ENCODE results near the gene EPS8L2.

EPS8L2 gene

DNA sequence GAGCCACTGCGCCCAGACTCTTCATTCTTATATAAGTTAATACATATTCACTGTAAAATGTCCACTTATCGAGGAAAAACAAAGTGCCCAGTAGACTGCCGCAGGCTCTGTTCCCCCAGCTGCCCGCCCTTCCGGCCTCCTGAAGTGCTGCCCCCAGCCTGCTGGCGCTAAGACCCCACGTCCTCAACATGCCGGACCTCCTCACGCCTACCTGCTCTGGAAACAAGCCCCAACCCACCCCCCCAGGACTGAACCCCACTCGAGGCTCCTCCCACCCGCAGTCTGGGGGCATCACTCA is 70.2 kb downstream of the EPS8L2 start (continued):
- no peak for TF ChIP-seq ZNF114 (tag by site-specific recombination; IDR thresholded peaks at IDR 0.05)
- no peak for TF ChIP-seq MZF1 (tag by site-specific recombination; IDR thresholded peaks at IDR 0.05; ENCODE audit: borderline replicate concordance)
- TF ChIP-seq ZNF416 (tag by site-specific recombination; IDR thresholded peaks at IDR 0.05), result no peak
- TF ChIP-seq SP2 (tag by site-specific recombination; IDR thresholded peaks at IDR 0.05), result 0 out of 2 replicates have a peak, but pooled peaks have one; percentile 17
- TF ChIP-seq, protein P1, sequence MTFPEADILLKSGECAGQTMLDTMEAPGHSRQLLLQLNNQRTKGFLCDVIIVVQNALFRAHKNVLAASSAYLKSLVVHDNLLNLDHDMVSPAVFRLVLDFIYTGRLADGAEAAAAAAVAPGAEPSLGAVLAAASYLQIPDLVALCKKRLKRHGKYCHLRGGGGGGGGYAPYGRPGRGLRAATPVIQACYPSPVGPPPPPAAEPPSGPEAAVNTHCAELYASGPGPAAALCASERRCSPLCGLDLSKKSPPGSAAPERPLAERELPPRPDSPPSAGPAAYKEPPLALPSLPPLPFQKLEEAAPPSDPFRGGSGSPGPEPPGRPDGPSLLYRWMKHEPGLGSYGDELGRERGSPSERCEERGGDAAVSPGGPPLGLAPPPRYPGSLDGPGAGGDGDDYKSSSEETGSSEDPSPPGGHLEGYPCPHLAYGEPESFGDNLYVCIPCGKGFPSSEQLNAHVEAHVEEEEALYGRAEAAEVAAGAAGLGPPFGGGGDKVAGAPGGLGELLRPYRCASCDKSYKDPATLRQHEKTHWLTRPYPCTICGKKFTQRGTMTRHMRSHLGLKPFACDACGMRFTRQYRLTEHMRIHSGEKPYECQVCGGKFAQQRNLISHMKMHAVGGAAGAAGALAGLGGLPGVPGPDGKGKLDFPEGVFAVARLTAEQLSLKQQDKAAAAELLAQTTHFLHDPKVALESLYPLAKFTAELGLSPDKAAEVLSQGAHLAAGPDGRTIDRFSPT (tag by site-specific recombination; IDR thresholded peaks at IDR 0.05), result no peak
- no peak for TF ChIP-seq ZNF202 (tag by site-specific recombination; IDR thresholded peaks at IDR 0.05; ENCODE audit: borderline replicate concordance)
- TF ChIP-seq, protein P2, sequence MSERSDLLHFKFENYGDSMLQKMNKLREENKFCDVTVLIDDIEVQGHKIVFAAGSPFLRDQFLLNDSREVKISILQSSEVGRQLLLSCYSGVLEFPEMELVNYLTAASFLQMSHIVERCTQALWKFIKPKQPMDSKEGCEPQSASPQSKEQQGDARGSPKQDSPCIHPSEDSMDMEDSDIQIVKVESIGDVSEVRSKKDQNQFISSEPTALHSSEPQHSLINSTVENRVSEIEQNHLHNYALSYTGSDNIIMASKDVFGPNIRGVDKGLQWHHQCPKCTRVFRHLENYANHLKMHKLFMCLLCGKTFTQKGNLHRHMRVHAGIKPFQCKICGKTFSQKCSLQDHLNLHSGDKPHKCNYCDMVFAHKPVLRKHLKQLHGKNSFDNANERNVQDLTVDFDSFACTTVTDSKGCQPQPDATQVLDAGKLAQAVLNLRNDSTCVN (tag by site-specific recombination; optimal IDR thresholded peaks at IDR 0.05), result no peak

DNA sequence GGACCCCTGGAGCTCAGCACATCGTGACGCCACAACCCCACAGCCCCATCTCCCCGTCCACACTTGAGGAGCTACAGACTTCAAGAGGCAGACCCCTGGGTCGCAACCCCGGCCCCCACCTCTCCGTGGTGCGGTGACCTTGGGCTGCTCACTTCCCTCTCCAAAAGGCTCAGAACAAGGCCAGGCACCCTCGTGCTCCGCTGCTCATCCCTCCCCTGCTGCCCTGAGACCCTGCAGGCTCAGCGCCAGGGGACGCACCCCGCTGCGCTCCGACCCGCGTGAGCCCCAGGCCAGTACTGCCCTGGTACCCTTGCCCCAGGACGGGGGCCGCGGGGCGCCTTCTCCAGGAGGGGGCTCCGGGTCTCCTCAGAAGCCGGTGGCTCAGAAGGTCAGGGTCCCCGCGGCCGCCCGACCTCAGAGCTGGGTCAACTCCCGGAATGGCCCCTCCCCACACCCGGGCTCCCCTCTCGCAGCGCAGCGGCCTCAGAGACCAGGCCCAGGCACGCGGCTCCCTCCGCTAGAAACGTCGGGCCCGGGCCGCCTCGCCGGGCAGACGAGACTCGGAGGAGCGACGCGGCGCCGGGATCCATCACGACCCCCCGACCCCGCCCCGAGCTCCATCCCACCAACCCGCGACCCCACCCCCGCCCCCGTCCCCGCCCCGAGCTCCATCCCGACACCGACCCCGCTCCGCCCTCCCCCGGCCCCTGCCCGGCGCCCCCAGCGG is 70.7 kb downstream of the EPS8L2 start:
- no peaks in the 10 kb centered on the region; the same call in 1 of the 2 replicates for H3K4me1 ChIP-seq (ENCODE audit: control insufficient read depth, insufficient read depth, low read length)
- POLR2A ChIA-PET, result interaction anchor here (0.5 to 2.3 kb wide), 15 partner anchors 9 to 241 kb away, joined by 3 to 13 read pairs (median 5); partner anchors contain the start of genes CEND1, HRAS, PNPLA2 and RPLP2
- CTCF ChIA-PET, result interaction anchor here (0.8 kb wide), 1 partner anchor 11 kb away, joined by 3 read pairs; no protein-coding TSS in a partner anchor
- H3K27ac ChIP-seq (ENCODE audit: extremely low read depth, low read depth, low read length), result peak overlapping the region; percentile 80; the same call in 1 of the 2 replicates
- peak overlapping the region; percentile 88 for H3K4me3 ChIP-seq (ENCODE audit: low read depth, low read length)
- H3K9me3 ChIP-seq (ENCODE audit: control insufficient read depth, insufficient read depth, low read depth, low read length), result no peaks in the 10 kb centered on the region
- peaks cover 0 to 61% of the 10 kb centered on the region in 2 experiments; a peak in 2 of 3 replicates for H3K36me3 ChIP-seq (ENCODE audit: control insufficient read depth in 2 of 2, insufficient read depth in 1 of 2, low read length in 2 of 2)
- TF ChIP-seq, protein P3, sequence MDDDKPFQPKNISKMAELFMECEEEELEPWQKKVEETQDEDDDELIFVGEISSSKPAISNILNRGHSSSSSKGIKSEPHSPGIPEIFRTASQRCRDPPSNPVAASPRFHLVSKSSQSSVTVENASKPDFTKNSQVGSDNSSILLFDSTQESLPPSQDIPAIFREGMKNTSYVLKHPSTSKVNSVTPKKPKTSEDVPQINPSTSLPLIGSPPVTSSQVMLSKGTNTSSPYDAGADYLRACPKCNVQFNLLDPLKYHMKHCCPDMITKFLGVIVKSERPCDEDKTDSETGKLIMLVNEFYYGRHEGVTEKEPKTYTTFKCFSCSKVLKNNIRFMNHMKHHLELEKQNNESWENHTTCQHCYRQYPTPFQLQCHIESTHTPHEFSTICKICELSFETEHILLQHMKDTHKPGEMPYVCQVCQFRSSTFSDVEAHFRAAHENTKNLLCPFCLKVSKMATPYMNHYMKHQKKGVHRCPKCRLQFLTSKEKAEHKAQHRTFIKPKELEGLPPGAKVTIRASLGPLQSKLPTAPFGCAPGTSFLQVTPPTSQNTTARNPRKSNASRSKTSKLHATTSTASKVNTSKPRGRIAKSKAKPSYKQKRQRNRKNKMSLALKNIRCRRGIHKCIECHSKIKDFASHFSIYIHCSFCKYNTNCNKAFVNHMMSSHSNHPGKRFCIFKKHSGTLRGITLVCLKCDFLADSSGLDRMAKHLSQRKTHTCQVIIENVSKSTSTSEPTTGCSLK (tag by site-specific recombination; IDR thresholded peaks at IDR 0.05), result no peak
- TF ChIP-seq, protein P4, sequence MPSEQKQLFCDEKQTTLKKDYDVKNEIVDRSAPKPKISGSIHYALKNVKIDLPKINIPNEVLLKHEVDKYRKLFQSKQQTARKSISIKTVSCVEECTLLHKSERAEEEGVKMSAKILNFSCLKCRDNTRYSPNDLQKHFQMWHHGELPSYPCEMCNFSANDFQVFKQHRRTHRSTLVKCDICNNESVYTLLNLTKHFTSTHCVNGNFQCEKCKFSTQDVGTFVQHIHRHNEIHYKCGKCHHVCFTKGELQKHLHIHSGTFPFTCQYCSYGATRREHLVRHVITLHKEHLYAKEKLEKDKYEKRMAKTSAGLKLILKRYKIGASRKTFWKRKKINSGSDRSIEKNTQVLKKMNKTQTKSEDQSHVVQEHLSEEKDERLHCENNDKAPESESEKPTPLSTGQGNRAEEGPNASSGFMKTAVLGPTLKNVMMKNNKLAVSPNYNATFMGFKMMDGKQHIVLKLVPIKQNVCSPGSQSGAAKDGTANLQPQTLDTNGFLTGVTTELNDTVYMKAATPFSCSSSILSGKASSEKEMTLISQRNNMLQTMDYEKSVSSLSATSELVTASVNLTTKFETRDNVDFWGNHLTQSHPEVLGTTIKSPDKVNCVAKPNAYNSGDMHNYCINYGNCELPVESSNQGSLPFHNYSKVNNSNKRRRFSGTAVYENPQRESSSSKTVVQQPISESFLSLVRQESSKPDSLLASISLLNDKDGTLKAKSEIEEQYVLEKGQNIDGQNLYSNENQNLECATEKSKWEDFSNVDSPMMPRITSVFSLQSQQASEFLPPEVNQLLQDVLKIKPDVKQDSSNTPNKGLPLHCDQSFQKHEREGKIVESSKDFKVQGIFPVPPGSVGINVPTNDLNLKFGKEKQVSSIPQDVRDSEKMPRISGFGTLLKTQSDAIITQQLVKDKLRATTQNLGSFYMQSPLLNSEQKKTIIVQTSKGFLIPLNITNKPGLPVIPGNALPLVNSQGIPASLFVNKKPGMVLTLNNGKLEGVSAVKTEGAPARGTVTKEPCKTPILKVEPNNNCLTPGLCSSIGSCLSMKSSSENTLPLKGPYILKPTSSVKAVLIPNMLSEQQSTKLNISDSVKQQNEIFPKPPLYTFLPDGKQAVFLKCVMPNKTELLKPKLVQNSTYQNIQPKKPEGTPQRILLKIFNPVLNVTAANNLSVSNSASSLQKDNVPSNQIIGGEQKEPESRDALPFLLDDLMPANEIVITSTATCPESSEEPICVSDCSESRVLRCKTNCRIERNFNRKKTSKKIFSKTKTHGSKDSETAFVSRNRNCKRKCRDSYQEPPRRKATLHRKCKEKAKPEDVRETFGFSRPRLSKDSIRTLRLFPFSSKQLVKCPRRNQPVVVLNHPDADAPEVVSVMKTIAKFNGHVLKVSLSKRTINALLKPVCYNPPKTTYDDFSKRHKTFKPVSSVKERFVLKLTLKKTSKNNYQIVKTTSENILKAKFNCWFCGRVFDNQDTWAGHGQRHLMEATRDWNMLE (tag by site-specific recombination; conservative IDR thresholded peaks at IDR 0.05; ENCODE audit: low read depth), result no peak
- TF ChIP-seq ZFP41 (tag by site-specific recombination; IDR thresholded peaks at IDR 0.05; ENCODE audit: borderline replicate concordance) (no peak), ZIC2 (tag by site-specific recombination; IDR thresholded peaks at IDR 0.05) (peak; percentile 94), ZNF561 (tag by site-specific recombination; IDR thresholded peaks at IDR 0.05; ENCODE audit: borderline replicate concordance) (peak; percentile 18; the same call in 1 of the 2 replicates), BCL11A (tag by site-specific recombination; IDR thresholded peaks at IDR 0.05; ENCODE audit: low read depth) (0 out of 2 replicates have a peak, but pooled peaks have one; percentile 33), PRDM1 (tag by site-specific recombination; IDR thresholded peaks at IDR 0.05) (no peak), ZNF112 (tag by site-specific recombination; IDR thresholded peaks at IDR 0.05) (no peak), ZNF138 (tag by site-specific recombination; IDR thresholded peaks at IDR 0.05; ENCODE audit: borderline replicate concordance) (no peak), ZNF169 (tag by site-specific recombination; IDR thresholded peaks at IDR 0.05) (no peak), ZNF133 (tag by site-specific recombination; IDR thresholded peaks at IDR 0.05) (no peak), ZNF274 (IDR thresholded peaks at IDR 0.05; ENCODE audit: low read length) (no peak), ZNF274 (tag by site-specific recombination; IDR thresholded peaks at IDR 0.05; ENCODE audit: borderline replicate concordance) (no peak), KLF1 (tag by site-specific recombination; IDR thresholded peaks at IDR 0.05) (no peak), ZNF121 (tag by site-specific recombination; IDR thresholded peaks at IDR 0.05) (no peak), HOXC10 (CRISPR knock-in tag; IDR thresholded peaks at IDR 0.05) (no peak; the same call in 1 of the 2 replicates)
- TF ChIP-seq, protein P5, sequence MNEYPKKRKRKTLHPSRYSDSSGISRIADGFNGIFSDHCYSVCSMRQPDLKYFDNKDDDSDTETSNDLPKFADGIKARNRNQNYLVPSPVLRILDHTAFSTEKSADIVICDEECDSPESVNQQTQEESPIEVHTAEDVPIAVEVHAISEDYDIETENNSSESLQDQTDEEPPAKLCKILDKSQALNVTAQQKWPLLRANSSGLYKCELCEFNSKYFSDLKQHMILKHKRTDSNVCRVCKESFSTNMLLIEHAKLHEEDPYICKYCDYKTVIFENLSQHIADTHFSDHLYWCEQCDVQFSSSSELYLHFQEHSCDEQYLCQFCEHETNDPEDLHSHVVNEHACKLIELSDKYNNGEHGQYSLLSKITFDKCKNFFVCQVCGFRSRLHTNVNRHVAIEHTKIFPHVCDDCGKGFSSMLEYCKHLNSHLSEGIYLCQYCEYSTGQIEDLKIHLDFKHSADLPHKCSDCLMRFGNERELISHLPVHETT (tag by site-specific recombination; IDR thresholded peaks at IDR 0.05), result no peak
